Liver (tissue), 3 donors: ENCODE results near the gene TSPAN32.
A peak's percentile ranks its signal among the peaks of the same experiment; 100 is the strongest.

Experiments used
- CTCF ChIP-seq: fragments of 150-350 bp; IDR thresholded peaks from 2 replicates; pipeline ENCODE4 v1.5.1; 2017; ENCODE audit warnings: improper control_type of control experiment, low read depth, low read length; ENCODE audit not compliant: missing input control
- EGR1 ChIP-seq, 2 donors: IDR thresholded peaks; 2 replicates each; pipeline ENCODE4 v1.6.1; 2016 to 2018; ENCODE audit warnings: antibody characterized with exemption in 2 of 2, low read depth in 2 of 2
- FOXA1 ChIP-seq: IDR thresholded peaks from 2 replicates; pipeline ENCODE4 v1.6.1; 2016; ENCODE audit warnings: antibody characterized with exemption
- FOXA2 ChIP-seq: IDR thresholded peaks from 2 replicates; pipeline ENCODE4 v1.6.1; 2016; ENCODE audit warnings: antibody characterized with exemption
- JUND ChIP-seq, 2 donors: IDR thresholded peaks; 2 replicates each; pipeline ENCODE4 v1.6.1; 2016; ENCODE audit warnings: antibody characterized with exemption in 2 of 2
- RAD21 ChIP-seq, 2 donors: IDR thresholded peaks; 2 replicates each; pipeline ENCODE4 v1.6.1; 2016; ENCODE audit warnings: antibody characterized with exemption in 2 of 2, mild to moderate bottlenecking in 2 of 2
- REST ChIP-seq: IDR thresholded peaks from 2 replicates; pipeline ENCODE4 v1.6.1; 2016; ENCODE audit warnings: antibody characterized with exemption, mild to moderate bottlenecking
- RXRA ChIP-seq, 2 donors: IDR thresholded peaks; 2 replicates each; pipeline ENCODE4 v1.6.1; 2017 to 2018; ENCODE audit warnings: antibody characterized with exemption in 2 of 2, mild to moderate bottlenecking in 1 of 2
- TAF1 ChIP-seq: conservative IDR thresholded peaks from 2 replicates; pipeline ENCODE4 v1.6.1; 2016; ENCODE audit warnings: antibody characterized with exemption, mild to moderate bottlenecking
- TF ChIP-seq, protein P1 (sequence below): IDR thresholded peaks from 2 replicates; pipeline ENCODE4 v1.6.1; 2016; ENCODE audit warnings: antibody characterized with exemption
- TF ChIP-seq, protein P2 (sequence below): IDR thresholded peaks from 2 replicates; pipeline ENCODE4 v1.6.1; 2016; ENCODE audit warnings: antibody characterized with exemption
- donor health status: healthy.
- donor health status: healthy.

- peak; percentile 31 for TF ChIP-seq CTCF
- peak; percentile 68 to 77 for TF ChIP-seq RAD21 (IDR thresholded peaks at IDR 0.05)
- no peak for TF ChIP-seq RXRA (IDR thresholded peaks at IDR 0.05)
- no peak for TF ChIP-seq EGR1 (IDR thresholded peaks at IDR 0.05; ENCODE audit: low read depth in 2 of 2)
- TF ChIP-seq, protein P1, sequence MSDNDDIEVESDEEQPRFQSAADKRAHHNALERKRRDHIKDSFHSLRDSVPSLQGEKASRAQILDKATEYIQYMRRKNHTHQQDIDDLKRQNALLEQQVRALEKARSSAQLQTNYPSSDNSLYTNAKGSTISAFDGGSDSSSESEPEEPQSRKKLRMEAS: no peak
- no peak for TF ChIP-seq FOXA2
- TF ChIP-seq FOXA1: no peak
- TF ChIP-seq REST: no peak
- TF ChIP-seq, protein P2, sequence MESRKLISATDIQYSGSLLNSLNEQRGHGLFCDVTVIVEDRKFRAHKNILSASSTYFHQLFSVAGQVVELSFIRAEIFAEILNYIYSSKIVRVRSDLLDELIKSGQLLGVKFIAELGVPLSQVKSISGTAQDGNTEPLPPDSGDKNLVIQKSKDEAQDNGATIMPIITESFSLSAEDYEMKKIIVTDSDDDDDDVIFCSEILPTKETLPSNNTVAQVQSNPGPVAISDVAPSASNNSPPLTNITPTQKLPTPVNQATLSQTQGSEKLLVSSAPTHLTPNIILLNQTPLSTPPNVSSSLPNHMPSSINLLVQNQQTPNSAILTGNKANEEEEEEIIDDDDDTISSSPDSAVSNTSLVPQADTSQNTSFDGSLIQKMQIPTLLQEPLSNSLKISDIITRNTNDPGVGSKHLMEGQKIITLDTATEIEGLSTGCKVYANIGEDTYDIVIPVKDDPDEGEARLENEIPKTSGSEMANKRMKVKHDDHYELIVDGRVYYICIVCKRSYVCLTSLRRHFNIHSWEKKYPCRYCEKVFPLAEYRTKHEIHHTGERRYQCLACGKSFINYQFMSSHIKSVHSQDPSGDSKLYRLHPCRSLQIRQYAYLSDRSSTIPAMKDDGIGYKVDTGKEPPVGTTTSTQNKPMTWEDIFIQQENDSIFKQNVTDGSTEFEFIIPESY: no peak
- TF ChIP-seq TAF1: no peak
- TF ChIP-seq JUND (IDR thresholded peaks at IDR 0.05): no peak
Observed at GRCh38 chr11:2298795-2299761, 2.7 kb upstream of the TSPAN32 start.
